ENCODE results near the gene MMAB. TPM values are rescaled to one million over a fixed set of nuclear protein-coding genes. Genes with fewer than 3 reads are reported as not detected.

The MMAB gene
- total and polyA plus RNA-seq, 4 donors = 47.1 to 101 (median 77.1) TPM

DNA sequence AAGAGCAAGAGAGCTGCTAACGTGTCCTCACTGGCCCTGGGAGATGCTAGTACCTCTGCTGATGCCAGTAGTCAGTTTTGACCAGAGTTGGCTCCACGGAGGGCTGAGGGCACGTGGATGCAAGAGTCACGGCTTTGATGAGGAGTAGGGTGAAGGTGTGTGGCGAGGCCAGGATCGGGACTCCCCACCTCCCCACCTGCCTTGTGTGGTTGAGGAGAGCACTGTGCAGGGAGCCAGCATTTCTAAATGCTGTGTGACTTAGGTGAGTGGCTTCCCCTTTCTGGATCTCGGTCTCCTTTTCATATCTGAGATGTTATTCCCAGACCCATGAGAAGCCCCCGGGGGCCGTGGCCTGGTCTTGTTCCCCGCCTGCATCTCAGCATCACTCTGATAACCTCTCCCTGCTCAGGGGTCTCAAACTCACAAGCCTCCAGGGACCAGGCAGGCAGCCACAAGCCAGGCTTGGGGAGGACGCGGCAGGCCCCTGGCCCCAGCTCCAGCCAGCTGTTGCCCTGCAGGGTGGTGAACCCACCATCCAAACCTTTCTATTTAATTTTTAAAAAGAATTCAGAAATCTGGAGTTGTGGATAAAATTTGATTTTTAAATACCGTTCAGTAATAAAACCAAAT, 32.4 kb upstream of the MMAB start:
- no peaks in the 10 kb centered on the region for H3K36me3 ChIP-seq (ENCODE audit: control insufficient read depth in 4 of 4, insufficient read depth in 3 of 4, low read depth in 1 of 4, low read length in 3 of 4)
- H3K27me3 ChIP-seq (ENCODE audit: control insufficient read depth in 4 of 4, insufficient read depth in 4 of 4, low read length in 3 of 4) = no peaks in the 10 kb centered on the region
- no peak for DNase-seq (ENCODE audit: low spot score)
- peaks cover 1 to 10% (median 8%) of the 10 kb centered on the region in 4 donors for H3K4me1 ChIP-seq (ENCODE audit: control insufficient read depth in 4 of 4, insufficient read depth in 4 of 4, low read length in 3 of 4)
- no peak overlapping the region for H3K9ac ChIP-seq (ENCODE audit: low read depth in 1 of 2, low read length in 2 of 2)
- TF ChIP-seq FOXA1 (IDR thresholded peaks at IDR 0.05) = no peak
- no peak for TF ChIP-seq HNF4A (conservative IDR thresholded peaks at IDR 0.05)
- TF ChIP-seq RXRA (IDR thresholded peaks at IDR 0.05) = no peak
- TF ChIP-seq, protein P1, sequence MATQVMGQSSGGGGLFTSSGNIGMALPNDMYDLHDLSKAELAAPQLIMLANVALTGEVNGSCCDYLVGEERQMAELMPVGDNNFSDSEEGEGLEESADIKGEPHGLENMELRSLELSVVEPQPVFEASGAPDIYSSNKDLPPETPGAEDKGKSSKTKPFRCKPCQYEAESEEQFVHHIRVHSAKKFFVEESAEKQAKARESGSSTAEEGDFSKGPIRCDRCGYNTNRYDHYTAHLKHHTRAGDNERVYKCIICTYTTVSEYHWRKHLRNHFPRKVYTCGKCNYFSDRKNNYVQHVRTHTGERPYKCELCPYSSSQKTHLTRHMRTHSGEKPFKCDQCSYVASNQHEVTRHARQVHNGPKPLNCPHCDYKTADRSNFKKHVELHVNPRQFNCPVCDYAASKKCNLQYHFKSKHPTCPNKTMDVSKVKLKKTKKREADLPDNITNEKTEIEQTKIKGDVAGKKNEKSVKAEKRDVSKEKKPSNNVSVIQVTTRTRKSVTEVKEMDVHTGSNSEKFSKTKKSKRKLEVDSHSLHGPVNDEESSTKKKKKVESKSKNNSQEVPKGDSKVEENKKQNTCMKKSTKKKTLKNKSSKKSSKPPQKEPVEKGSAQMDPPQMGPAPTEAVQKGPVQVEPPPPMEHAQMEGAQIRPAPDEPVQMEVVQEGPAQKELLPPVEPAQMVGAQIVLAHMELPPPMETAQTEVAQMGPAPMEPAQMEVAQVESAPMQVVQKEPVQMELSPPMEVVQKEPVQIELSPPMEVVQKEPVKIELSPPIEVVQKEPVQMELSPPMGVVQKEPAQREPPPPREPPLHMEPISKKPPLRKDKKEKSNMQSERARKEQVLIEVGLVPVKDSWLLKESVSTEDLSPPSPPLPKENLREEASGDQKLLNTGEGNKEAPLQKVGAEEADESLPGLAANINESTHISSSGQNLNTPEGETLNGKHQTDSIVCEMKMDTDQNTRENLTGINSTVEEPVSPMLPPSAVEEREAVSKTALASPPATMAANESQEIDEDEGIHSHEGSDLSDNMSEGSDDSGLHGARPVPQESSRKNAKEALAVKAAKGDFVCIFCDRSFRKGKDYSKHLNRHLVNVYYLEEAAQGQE (IDR thresholded peaks at IDR 0.05) = no peak
- TF ChIP-seq, protein P2, sequence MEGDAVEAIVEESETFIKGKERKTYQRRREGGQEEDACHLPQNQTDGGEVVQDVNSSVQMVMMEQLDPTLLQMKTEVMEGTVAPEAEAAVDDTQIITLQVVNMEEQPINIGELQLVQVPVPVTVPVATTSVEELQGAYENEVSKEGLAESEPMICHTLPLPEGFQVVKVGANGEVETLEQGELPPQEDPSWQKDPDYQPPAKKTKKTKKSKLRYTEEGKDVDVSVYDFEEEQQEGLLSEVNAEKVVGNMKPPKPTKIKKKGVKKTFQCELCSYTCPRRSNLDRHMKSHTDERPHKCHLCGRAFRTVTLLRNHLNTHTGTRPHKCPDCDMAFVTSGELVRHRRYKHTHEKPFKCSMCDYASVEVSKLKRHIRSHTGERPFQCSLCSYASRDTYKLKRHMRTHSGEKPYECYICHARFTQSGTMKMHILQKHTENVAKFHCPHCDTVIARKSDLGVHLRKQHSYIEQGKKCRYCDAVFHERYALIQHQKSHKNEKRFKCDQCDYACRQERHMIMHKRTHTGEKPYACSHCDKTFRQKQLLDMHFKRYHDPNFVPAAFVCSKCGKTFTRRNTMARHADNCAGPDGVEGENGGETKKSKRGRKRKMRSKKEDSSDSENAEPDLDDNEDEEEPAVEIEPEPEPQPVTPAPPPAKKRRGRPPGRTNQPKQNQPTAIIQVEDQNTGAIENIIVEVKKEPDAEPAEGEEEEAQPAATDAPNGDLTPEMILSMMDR (IDR thresholded peaks at IDR 0.05; ENCODE audit: low read depth, low read length, missing input control) = no peak
- no peak for TF ChIP-seq JUND (IDR thresholded peaks at IDR 0.05)
- TF ChIP-seq, protein P3, sequence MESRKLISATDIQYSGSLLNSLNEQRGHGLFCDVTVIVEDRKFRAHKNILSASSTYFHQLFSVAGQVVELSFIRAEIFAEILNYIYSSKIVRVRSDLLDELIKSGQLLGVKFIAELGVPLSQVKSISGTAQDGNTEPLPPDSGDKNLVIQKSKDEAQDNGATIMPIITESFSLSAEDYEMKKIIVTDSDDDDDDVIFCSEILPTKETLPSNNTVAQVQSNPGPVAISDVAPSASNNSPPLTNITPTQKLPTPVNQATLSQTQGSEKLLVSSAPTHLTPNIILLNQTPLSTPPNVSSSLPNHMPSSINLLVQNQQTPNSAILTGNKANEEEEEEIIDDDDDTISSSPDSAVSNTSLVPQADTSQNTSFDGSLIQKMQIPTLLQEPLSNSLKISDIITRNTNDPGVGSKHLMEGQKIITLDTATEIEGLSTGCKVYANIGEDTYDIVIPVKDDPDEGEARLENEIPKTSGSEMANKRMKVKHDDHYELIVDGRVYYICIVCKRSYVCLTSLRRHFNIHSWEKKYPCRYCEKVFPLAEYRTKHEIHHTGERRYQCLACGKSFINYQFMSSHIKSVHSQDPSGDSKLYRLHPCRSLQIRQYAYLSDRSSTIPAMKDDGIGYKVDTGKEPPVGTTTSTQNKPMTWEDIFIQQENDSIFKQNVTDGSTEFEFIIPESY (IDR thresholded peaks at IDR 0.05) = no peak
- no peak for TF ChIP-seq SP1 (IDR thresholded peaks at IDR 0.05)
- TF ChIP-seq RAD21 (IDR thresholded peaks at IDR 0.05) = no peak
- TF ChIP-seq, protein P4, sequence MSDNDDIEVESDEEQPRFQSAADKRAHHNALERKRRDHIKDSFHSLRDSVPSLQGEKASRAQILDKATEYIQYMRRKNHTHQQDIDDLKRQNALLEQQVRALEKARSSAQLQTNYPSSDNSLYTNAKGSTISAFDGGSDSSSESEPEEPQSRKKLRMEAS (IDR thresholded peaks at IDR 0.05) = no peak
- no peak for TF ChIP-seq GABPA (IDR thresholded peaks at IDR 0.05 in 1 of 2, conservative IDR thresholded peaks at IDR 0.05 in 1 of 2)
- no peak overlapping the region for H3K27ac ChIP-seq (ENCODE audit: low read depth in 1 of 2, low read length in 2 of 2)
- no peaks in the 10 kb centered on the region for H3K9me3 ChIP-seq (ENCODE audit: control insufficient read depth in 4 of 4, low read length in 3 of 4)
- no peak overlapping the region for H3K4me3 ChIP-seq (ENCODE audit: low read depth in 1 of 3, low read length in 3 of 3)
- 93% methylated on average over 13 of the region's 13 CpGs for WGBS

DNA sequence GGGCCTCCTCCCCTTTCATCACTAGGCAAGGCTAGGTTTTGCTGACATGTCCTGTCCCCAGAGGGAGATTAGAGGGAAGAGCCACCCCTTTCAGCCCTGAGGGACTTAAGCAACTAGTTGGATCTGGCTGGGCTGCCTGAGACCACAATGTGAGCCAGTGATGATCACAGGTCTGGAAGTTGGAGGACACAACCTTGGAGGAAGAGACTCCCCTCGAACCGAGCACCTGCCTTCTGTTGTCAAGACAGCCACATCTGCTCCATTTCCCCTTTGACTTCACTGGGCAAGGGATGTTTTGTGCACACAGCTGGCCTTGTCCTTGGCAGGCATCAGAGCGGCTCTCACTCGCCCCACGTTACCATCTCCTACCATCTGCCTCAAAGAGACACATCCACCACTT, 31.7 kb upstream of the MMAB start:
- no peaks in the 10 kb centered on the region for H3K27me3 ChIP-seq (ENCODE audit: control insufficient read depth in 4 of 4, insufficient read depth in 4 of 4, low read length in 3 of 4)

More for the DNA sequence above, 31.7 kb upstream of the MMAB start:
- 89% methylated on average over 5 of the region's 5 CpGs for WGBS
- H3K9ac ChIP-seq (ENCODE audit: low read depth in 1 of 2, low read length in 2 of 2) = no peak overlapping the region
- no peaks in the 10 kb centered on the region for H3K9me3 ChIP-seq (ENCODE audit: control insufficient read depth in 4 of 4, low read length in 3 of 4)
- DNase-seq (ENCODE audit: low spot score) = no peak
- no peak for TF ChIP-seq GABPA (IDR thresholded peaks at IDR 0.05 in 1 of 2, conservative IDR thresholded peaks at IDR 0.05 in 1 of 2)
- TF ChIP-seq HNF4G (IDR thresholded peaks at IDR 0.05) = no peak
- TF ChIP-seq, protein P3 (IDR thresholded peaks at IDR 0.05) = no peak
- no peak for TF ChIP-seq FOXA1 (IDR thresholded peaks at IDR 0.05)
- TF ChIP-seq, protein P4 (IDR thresholded peaks at IDR 0.05) = no peak
- TF ChIP-seq, protein P5, sequence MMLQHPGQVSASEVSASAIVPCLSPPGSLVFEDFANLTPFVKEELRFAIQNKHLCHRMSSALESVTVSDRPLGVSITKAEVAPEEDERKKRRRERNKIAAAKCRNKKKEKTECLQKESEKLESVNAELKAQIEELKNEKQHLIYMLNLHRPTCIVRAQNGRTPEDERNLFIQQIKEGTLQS (IDR thresholded peaks at IDR 0.05) = no peak
- TF ChIP-seq, protein P2 (IDR thresholded peaks at IDR 0.05; ENCODE audit: low read depth, low read length, missing input control) = no peak
- no peak overlapping the region for H3K27ac ChIP-seq (ENCODE audit: low read depth in 1 of 2, low read length in 2 of 2)
- peaks cover 1 to 10% (median 8%) of the 10 kb centered on the region in 4 donors for H3K4me1 ChIP-seq (ENCODE audit: control insufficient read depth in 4 of 4, insufficient read depth in 4 of 4, low read length in 3 of 4)
- no peak overlapping the region for H3K4me3 ChIP-seq (ENCODE audit: low read depth in 1 of 3, low read length in 3 of 3)
- H3K36me3 ChIP-seq (ENCODE audit: control insufficient read depth in 4 of 4, insufficient read depth in 3 of 4, low read depth in 1 of 4, low read length in 3 of 4) = no peaks in the 10 kb centered on the region
